Testis (tissue), 3 donors: ENCODE results near the gene ARHGAP25. TPM values are rescaled to one million over a fixed set of nuclear protein-coding genes. Genes with fewer than 3 reads are reported as not detected.
"Not testable (repeated sequence)": the region's sequence is repeated elsewhere in the genome, so short reads cannot be mapped to it uniquely, and the experiment has no call there.

Experiments used
- DNase-seq: peaks from one replicate; pipeline ENCODE4 v3.0.0-alpha.2; 2019
- H3K27ac ChIP-seq, 2 donors: fragments of 200-600 bp; sonication (generic); one replicate each; pipeline ENCODE4 v1.5.1; 2019
- H3K27me3 ChIP-seq: fragments of 200-600 bp; sonication (generic); one replicate; pipeline ENCODE4 v1.5.1; 2019
- H3K36me3 ChIP-seq: fragments of 200-600 bp; sonication (generic); one replicate; pipeline ENCODE4 v1.5.1; 2017; ENCODE audit warnings: low read depth; ENCODE audit errors: missing control alignments
- H3K4me1 ChIP-seq: fragments of 200-600 bp; sonication (generic); one replicate; pipeline ENCODE4 v1.5.1; 2019
- H3K4me3 ChIP-seq, 2 donors: fragments of 200-600 bp; sonication (generic); one replicate each; pipeline ENCODE4 v1.5.1; 2017 to 2019
- H3K9me3 ChIP-seq: fragments of 200-600 bp; sonication (generic); one replicate; pipeline ENCODE4 v1.5.1; 2017
- CTCF ChIP-seq, 3 experiments: fragments of 450-650 bp in 2 of 3; fragments of 200-600 bp in 1 of 3; sonication (generic) in 1 of 3; IDR thresholded peaks; one replicate each; pipeline ENCODE4 v1.5.1; 2016 to 2019; ENCODE audit warnings: antibody characterized with exemption in 3 of 3, mild to moderate bottlenecking in 2 of 3, moderate library complexity in 1 of 3
- POLR2A ChIP-seq: fragments of 450-650 bp; IDR thresholded peaks from one replicate; pipeline ENCODE4 v1.6.1; 2017; ENCODE audit warnings: antibody characterized with exemption, mild to moderate bottlenecking, moderate library complexity
- WGBS, 2 donors: methylation state at CpG; one replicate each; pipeline ENCODE4 v1.1.5; 2018; 5-methylcytosine and 5-hydroxymethylcytosine counted together
- intact Hi-C: fragments of 100-400 bp; cut with DNase I; formaldehyde crosslinking; loops from one replicate; pipeline ENCODE4 v1.15.1; 2023; ENCODE audit warnings: low total_unique reads
- polyA plus RNA-seq: library from polyadenylated mRNA; stranded (reverse); fragments of 350-450 nt; fragmentation: Illumina TruSeq; extraction: RNeasy Lipid Tissue Mini Kit (QIAGEN cat#74804); gene quantifications from one replicate; pipeline ENCODE4 v1.2.3, GENCODE V29; 2014; ENCODE audit warnings: low read depth, low replicate concordance; ENCODE audit not compliant: insufficient read depth
- total RNA-seq, 2 donors: library from RNA; depleted of rRNA; stranded (reverse); fragments of >200 nt; gene quantifications; one replicate each; pipeline ENCODE4 v1.2.3, GENCODE V29; 2016

The ARHGAP25 gene
- total and polyA plus RNA-seq, 3 donors from 2014 or later: 6.2 to 8.2 (median 6.7) TPM

- H3K27me3 ChIP-seq: no peaks in the 10 kb centered on the region
- H3K4me1 ChIP-seq: no peaks in the 10 kb centered on the region
- intact Hi-C loops: no loop called here
- no peaks in the 10 kb centered on the region for H3K9me3 ChIP-seq
- H3K36me3 ChIP-seq: no peaks in the 10 kb centered on the region
- H3K4me3 ChIP-seq: no peak overlapping the region
- no peak overlapping the region for H3K27ac ChIP-seq
- TF ChIP-seq POLR2A (no peak), CTCF (IDR thresholded peaks at IDR 0.05) (no peak)
- 91 to 96% methylated on average over 4 of the region's 4 CpGs for WGBS, 2 donors
- no peak for DNase-seq
Measured at GRCh38 chr2:68800027-68800401, 65.4 kb downstream of the ARHGAP25 start.

GRCh38 chr2:68800517-68800916, 65.9 kb downstream of the ARHGAP25 start:
- WGBS, 2 donors: 91 to 96% methylated on average over 2 of the region's 2 CpGs
- TF ChIP-seq CTCF (IDR thresholded peaks at IDR 0.05) (no peak), POLR2A (no peak)

GRCh38 chr2:68802161-68802560, 67.5 kb downstream of the ARHGAP25 start:
- H3K9me3 ChIP-seq, H3K27me3 ChIP-seq, DNase-seq, H3K27ac ChIP-seq, H3K4me3 ChIP-seq, H3K4me1 ChIP-seq, H3K36me3 ChIP-seq, intact Hi-C loops: not testable (repeated sequence)
- 95 to 98% methylated on average over 9 of the region's 9 CpGs for WGBS, 2 donors

More at GRCh38 chr2:68800517-68800916, 65.9 kb downstream of the ARHGAP25 start:
- intact Hi-C loops: no loop called here
- Histone ChIP-seq H3K4me3 (no peak overlapping the region), H3K27ac (no peak overlapping the region), H3K36me3 (no peaks in the 10 kb centered on the region), H3K4me1 (no peaks in the 10 kb centered on the region), H3K9me3 (no peaks in the 10 kb centered on the region), H3K27me3 (no peaks in the 10 kb centered on the region)
- no peak for DNase-seq

- Histone ChIP-seq H3K9me3 (no peaks in the 10 kb centered on the region), H3K27me3 (no peaks in the 10 kb centered on the region), H3K4me1 (no peaks in the 10 kb centered on the region), H3K27ac (no peak overlapping the region), H3K4me3 (no peak overlapping the region), H3K36me3 (no peaks in the 10 kb centered on the region)
- DNase-seq: peak; percentile 46
- intact Hi-C loops: no loop called here
- TF ChIP-seq CTCF (IDR thresholded peaks at IDR 0.05) (no peak), POLR2A (no peak)
- 58 to 75% methylated on average over 4 of the region's 4 CpGs for WGBS, 2 donors
Measured at GRCh38 chr2:68805025-68805424, 70.4 kb downstream of the ARHGAP25 start.

- H3K27me3 ChIP-seq: no peaks in the 10 kb centered on the region
- TF ChIP-seq CTCF (IDR thresholded peaks at IDR 0.05) (no peak), POLR2A (no peak)
- intact Hi-C loops: no loop called here
- 94 to 95% methylated on average over 12 of the region's 12 CpGs for WGBS, 2 donors
- no peak overlapping the region for H3K27ac ChIP-seq
- H3K9me3 ChIP-seq: no peaks in the 10 kb centered on the region
- H3K4me3 ChIP-seq: no peak overlapping the region
- DNase-seq: no peak
- no peaks in the 10 kb centered on the region for H3K4me1 ChIP-seq
- H3K36me3 ChIP-seq: no peaks in the 10 kb centered on the region
Measured at GRCh38 chr2:68806511-68807109, 72.0 kb downstream of the ARHGAP25 start.
